ENCODE results near the gene PPP2R2C.

The PPP2R2C gene

DNA sequence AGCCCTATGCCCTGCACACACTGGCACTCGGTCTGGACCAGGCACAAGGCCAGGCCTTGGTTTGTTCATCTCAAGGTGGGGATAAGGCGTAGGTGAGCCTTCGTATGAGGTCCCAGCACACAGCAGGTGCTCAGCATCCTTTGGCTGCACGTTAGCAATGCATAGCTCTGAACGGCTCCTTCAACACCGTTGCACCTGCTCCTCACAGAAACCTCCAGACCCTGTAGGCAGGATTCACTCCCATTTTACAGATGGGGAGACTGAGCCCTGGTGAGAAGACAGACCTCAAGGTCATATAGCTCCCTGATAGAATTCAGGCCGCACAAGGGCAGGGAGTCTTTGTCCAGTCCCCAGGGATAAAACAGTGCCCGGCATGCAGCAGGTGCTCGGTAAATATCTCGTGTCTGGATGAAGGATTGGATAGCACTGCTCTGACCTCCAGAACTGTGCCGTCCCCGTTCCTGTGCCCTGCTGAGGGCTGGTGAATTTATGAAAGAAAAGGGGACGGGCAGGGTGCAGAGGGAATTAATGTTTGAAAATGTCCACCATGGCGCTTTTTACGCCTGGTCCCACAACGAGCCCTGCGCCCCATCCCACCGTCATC lies 2.4 kb downstream of the PPP2R2C start:
- DNase-seq (ENCODE audit: low spot score): no peak

- no peak for DNase-seq (ENCODE audit: low spot score)
These were observed 3.3 kb downstream of the PPP2R2C start for GRCh38 chr4:6469144-6469543.

- no peak for DNase-seq (ENCODE audit: low spot score)
These were observed 4.0 kb downstream of the PPP2R2C start for GRCh38 chr4:6468376-6468775.

DNA sequence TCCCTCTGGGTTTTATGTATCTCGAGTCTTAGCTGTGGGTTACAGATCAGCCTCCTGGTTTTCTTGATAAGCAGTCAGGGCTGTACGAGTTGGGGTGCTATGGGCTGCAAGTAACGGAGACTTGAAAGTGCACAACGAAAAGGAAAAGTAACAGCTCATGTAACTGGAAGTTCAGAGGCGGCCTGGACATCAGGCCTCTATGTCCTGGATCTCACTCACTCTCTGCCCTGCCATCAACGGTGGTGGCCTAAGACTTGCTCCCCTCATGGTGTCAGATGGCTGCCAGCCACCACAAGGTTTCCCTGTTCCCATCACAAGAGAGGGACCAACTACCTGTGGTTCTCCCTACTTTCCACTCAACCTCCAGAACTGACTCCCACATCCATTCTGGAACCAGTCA lies 4.8 kb downstream of the PPP2R2C start:
- DNase-seq (ENCODE audit: low spot score): no peak

GRCh38 chr4:6466756-6467381 lies 5.5 kb downstream of the PPP2R2C start:
- DNase-seq (ENCODE audit: low spot score): no peak

- DNase-seq (ENCODE audit: low spot score): no peak
These were observed 6.5 kb downstream of the PPP2R2C start for GRCh38 chr4:6465955-6466354.

GRCh38 chr4:6464842-6465588 lies 7.4 kb downstream of the PPP2R2C start:
- peak; percentile 47 for DNase-seq (ENCODE audit: low spot score)

DNA sequence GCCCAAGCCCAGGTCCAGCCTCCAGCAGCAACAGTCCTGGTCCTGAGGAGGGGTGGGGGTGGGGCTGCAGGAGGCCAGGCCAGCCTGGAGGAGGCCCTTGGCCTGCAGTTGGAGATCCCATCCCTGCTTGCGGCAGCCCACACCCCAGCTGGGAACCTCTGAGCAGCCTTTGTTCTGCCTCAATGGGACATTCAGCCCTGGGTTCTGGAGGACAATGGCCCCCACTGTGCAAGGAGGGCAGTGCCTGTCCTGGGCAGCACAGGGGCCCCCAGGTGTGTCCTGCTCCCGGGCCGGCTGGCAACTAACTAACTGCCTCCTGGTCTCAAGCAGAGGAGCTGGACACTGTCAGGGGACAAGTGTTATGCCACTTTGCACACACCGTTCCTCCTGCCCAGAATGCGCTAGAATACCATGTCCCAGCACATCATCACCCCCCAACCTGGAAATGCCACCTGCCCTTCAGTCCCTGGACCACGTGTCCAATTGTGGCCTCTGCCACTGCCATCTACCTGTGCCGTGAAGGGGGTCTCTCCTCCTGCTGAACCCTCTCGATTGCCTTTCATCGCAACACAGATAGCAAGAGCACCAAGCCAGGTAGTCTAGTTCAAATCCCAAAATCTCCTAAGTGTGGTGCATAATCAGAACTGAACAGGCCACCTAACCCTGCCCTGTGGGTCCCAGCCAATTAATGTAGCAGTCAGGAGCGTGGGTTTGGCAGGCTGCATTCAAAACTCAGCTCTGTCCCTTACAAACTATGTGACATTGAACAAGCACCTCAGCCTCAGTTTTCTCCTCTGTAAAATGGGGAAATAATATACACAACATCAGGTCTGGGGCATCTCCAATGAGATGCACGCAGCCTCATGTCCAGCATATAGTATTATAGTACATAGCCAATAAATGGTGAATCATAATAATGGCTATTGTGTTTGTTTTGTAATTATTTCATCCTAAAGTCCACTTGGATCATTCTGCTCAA lies 8.8 kb downstream of the PPP2R2C start:
- no peak for DNase-seq (ENCODE audit: low spot score)

- no peak for DNase-seq (ENCODE audit: low spot score)
These were observed 10.9 kb downstream of the PPP2R2C start for GRCh38 chr4:6461301-6462165.

DNA sequence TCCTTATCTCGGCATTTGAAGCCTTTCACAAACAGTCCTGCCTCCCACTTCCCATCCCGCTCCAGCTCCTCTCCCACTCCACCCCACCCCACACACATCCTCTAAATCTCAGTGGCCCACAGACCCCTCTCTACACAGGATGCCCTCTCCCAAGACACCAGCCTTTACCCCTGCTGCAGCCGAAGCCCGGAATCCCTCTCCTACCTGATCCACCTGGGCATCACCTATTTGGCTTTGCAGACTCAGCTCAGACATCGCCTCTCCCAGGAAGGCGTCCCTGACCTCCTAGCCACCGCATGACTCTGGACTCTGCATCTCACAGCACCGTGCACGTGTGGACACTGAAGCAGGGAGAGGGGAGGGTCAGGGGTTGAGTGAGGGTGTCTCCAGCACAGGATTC lies 11.5 kb downstream of the PPP2R2C start:
- DNase-seq (ENCODE audit: low spot score): no peak

DNA sequence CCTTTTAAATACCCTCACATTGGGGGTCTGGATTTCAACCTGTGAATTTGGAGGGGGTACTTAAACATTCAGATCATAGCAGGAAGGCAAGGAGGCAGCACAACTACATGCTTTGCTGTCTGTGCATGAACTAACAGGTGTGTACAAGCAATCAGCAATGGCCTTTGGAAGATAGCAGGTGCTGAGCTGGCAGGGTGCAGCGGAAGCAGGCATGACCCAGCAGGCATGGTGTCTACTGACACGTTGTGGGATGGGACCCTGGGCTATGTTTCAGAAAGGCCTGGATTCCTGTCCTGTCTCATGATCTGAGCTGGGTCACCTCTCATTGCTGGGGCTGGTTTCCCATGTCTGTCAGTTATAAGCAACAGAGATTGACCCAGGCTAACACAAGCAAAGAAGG lies 13.9 kb downstream of the PPP2R2C start:
- DNase-seq (ENCODE audit: low spot score): no peak

DNA sequence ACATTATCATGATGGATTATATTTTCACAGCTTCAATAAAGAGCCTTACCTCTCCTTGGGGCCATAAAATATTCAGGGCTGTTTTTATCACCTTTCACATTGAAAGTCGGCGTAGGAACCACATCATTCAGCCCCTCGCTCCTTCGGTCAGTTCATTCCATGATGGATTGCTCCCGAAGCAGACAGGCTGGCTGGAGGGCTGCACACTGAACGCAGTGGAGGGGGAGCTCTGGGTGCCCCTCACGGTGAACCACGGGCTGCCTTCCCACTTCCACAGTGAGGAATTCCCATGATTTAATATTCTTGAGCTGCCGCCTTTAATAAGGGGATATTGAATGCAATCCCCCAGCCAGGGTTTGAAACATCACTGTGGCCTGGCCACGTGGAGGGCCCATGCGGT lies 16.0 kb downstream of the PPP2R2C start:
- no peak for DNase-seq (ENCODE audit: low spot score)

DNA sequence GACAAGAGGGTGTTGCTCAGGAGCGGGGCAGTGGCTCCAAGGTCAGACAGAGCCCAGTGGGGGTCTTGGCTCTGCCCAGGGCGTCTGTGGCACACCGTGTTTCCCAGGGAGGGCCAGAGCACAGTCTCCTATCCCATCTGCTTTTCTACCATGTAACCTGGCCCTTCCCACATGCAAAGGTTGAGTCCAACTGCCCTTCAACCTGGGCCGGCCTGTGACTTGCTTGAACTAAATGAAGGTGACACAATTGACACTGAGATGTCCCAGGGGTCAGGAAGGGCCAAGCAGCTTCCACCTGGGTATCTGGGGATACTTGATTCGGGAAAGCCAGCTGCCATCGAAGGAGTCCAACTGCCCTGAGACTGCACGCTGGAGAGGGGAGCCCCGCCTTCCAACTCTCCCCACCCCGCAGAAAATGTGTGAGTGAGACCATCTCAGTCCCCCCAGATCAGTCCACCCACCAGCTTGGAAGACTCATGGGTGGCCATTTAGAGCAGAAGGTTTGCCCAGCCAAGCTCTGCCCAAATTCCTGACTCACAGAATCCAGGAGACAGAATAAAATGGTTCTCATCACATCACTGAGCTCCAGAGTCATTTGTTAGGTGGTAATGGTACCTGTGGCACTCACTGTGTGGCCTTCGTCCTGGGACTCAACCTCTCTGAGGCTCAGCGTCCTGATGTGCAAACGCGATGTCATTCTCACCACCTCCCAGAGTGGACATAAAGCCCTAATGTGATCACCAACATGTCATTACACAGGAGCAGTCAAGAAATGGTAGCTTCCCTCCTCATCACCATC lies 18.1 kb downstream of the PPP2R2C start:
- DNase-seq (ENCODE audit: low spot score): no peak

DNA sequence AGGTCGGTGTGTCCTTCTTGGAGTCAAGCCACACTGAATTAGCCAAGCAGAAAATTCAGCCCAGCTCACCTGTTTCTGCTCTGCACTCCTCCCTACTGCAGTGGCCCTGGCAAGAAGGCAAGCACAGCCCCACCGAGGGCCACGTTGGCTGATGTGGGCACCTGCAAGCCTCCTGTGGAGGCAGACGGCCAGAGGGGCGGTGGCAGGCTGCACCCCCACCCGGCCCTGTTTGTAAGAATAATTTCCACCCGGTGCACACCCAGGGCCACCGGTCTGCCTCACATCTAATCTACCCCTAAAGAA lies 18.8 kb downstream of the PPP2R2C start:
- DNase-seq (ENCODE audit: low spot score): no peak

GRCh38 chr4:6452897-6453687 lies 19.3 kb downstream of the PPP2R2C start:
- no peak for DNase-seq (ENCODE audit: low spot score)

- DNase-seq (ENCODE audit: low spot score): no peak
These were observed 20.1 kb downstream of the PPP2R2C start for GRCh38 chr4:6452116-6452896.

GRCh38 chr4:6451309-6451708 lies 21.1 kb downstream of the PPP2R2C start:
- no peak for DNase-seq (ENCODE audit: low spot score)

- no peak for DNase-seq (ENCODE audit: low spot score)
These were observed 21.7 kb downstream of the PPP2R2C start for GRCh38 chr4:6450709-6451108.

DNA sequence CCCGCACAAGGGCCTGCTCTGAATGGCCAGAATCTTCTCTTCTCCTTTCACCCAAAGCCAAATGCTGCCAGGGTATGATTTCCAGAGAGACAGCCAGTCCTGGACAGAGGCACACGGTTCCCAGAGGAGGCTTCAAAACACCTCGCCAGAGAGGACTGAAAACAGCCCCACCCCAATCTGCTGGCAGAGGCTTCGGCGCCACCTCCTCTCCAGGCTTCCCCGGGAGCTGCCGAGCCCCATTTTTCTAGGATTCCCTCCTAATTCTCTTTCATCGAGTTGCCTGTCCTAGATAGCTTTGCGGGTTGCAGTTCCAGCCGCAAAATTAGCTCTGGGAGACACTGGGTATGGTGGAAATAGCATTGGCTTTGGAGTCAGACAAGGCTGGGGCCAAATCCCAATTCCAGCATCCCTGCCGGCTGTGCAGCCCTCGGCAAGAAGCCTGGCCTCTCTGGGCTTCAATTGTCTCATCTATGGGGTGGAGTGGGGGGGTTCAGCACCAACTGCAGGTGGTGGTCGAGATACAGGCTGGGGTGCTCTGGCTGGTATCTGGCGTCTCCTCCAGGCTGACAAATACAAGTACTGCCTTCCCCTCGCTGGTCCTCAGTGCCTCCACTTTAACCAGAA lies 22.6 kb downstream of the PPP2R2C start:
- DNase-seq (ENCODE audit: low spot score): no peak

Measured in RKO (cell line).